K562 (cell line): ENCODE measurements around the gene HOXA13.

Source experiments
- BDP1 ChIP-seq: IDR thresholded peaks from 3 replicates; pipeline ENCODE4 v1.6.1; 2011; ENCODE audit not compliant: insufficient read length, insufficient read depth
- MXI1 ChIP-seq: IDR thresholded peaks from 2 replicates; pipeline ENCODE4 v1.6.1; 2011; ENCODE audit warnings: low read depth, mild to moderate bottlenecking, improper control_type of control experiment, low read length
- NBN ChIP-seq: fragments of 450-650 bp; IDR thresholded peaks from 2 replicates; pipeline ENCODE4 v1.6.1; 2016; ENCODE audit warnings: low read depth, mild to moderate bottlenecking

- no peak for TF ChIP-seq MXI1
- TF ChIP-seq NBN, result no peak
- TF ChIP-seq BDP1, result no peak
Measured at GRCh38 chr7:27161214-27161720, 38.6 kb downstream of the HOXA13 start.
